ENCODE results near the gene ESD.

GRCh38 chr13:46795321-46795720 is 1.6 kb downstream of the ESD start:
- no peak for TF ChIP-seq CTCF (IDR thresholded peaks at IDR 0.05; ENCODE audit: low read depth, low read length)
- no peak for TF ChIP-seq POLR2A (IDR thresholded peaks at IDR 0.05; ENCODE audit: extremely low read depth, insufficient read length)
- no peak for TF ChIP-seq MAX (IDR thresholded peaks at IDR 0.05; ENCODE audit: low read depth, low read length)
- no peak for TF ChIP-seq MYC (IDR thresholded peaks at IDR 0.05; ENCODE audit: low read depth, low read length)
